Calu3 (cell line): Measurements from ENCODE around the gene ZACN. TPM values are rescaled to one million over a fixed set of nuclear protein-coding genes. Genes with fewer than 3 reads are reported as not detected.

Source experiments
- BruUV-seq: library from RNA; stranded (reverse); fragments of 400-500 nt; replicated peaks from 2 replicates; lab custom pipeline; 2021; lab: Mats Ljungman, UMichigan
- CTCF ChIA-PET: fragments of 300-600 bp; sonication (Branson Sonifier 250); formaldehyde crosslinking; loops from one replicate; lab custom pipeline; 2022; ENCODE audit warnings: antibody characterized with exemption; lab: Charles Lee
- DNase-seq: peaks from one replicate; pipeline ENCODE4 v3.0.0; 2022
- H3K27ac Mint-ChIP-seq: one replicate; pipeline ENCODE4 v1.8.0; 2022; ENCODE audit warnings: mixed read lengths; ENCODE audit not compliant: unreplicated experiment
- H3K27me3 Mint-ChIP-seq: one replicate; pipeline ENCODE4 v1.8.0; 2022; ENCODE audit warnings: mixed read lengths; ENCODE audit not compliant: unreplicated experiment
- H3K36me3 Mint-ChIP-seq: one replicate; pipeline ENCODE4 v1.8.0; 2022; ENCODE audit warnings: mild to moderate bottlenecking, moderate library complexity, mixed read lengths; ENCODE audit not compliant: insufficient read depth, unreplicated experiment
- H3K4me1 Mint-ChIP-seq: one replicate; pipeline ENCODE4 v1.8.0; 2022; ENCODE audit warnings: mild to moderate bottlenecking, low read depth, mixed read lengths; ENCODE audit not compliant: unreplicated experiment
- H3K4me3 Mint-ChIP-seq: one replicate; pipeline ENCODE4 v1.8.0; 2022; ENCODE audit warnings: mild to moderate bottlenecking, low read depth, moderate library complexity, mixed read lengths; ENCODE audit not compliant: unreplicated experiment
- H3K9me3 Mint-ChIP-seq: one replicate; pipeline ENCODE4 v1.8.0; 2022; ENCODE audit warnings: low read depth, mixed read lengths; ENCODE audit not compliant: unreplicated experiment
- intact Hi-C: fragments of 100-400 bp; cut with micrococcal nuclease; formaldehyde crosslinking; loops from one replicate; pipeline ENCODE4 v1.10.0; 2022; ENCODE audit not compliant: unreplicated experiment
- total RNA-seq: library from RNA; stranded (reverse); gene quantifications from 2 replicates; pipeline ENCODE4 v1.2.3, GENCODE V29; 2022
- TF ChIP-seq, protein P1 (sequence below): fragments of 200-600 bp; IDR thresholded peaks from one replicate; pipeline ENCODE4 v1.8.0; 2022; ENCODE audit warnings: antibody characterized with exemption; ENCODE audit not compliant: unreplicated experiment

The ZACN gene
- total RNA-seq, 1 experiment from 2014 or later = 0.17 TPM

DNA sequence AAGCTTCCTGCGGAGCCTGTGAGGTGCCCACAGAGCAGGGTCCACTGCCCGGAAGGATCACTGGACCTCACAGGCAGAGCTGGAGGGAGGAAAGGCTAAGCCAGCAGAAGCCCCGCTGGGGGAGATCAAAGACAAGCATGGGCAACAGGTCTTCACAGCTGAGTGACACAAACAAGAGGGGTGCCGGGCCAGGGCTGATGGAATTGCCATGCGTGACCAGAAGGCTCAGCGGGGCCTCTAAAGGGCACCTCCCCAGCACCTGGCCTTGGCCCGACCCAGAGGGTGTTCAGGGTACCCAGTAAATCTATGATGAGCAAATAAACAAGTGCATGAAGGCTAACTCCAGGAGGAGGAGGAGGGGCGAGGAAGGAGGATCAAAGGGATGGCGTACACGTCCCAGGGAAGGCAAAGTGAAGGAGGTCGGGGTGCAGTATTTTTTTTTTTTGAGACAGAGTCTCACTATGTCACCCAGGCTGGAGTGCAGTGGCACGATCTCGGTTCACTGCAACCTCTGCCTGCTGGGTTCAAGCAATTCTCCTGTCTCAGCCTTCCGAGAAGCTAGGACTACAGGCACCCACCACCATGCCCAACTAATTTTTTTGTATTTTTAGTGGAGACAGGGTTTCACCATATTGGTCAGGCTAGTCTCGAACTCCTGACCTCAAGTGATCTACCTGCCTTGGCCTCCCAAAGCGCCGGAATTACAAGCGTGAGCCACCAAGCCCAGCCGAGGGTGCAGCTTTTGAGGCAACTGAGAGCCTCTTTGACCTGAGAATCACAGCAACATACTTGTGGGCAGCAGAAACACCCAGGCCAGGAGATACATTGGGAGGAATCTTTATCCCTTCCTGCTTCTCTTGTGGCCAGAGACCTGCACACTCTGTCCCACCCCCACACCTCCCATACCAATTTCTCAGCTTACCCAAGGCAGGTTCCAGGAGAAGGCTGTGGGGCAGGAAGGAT lies 40.7 kb downstream of the ZACN start:
- no peak overlapping the region for H3K4me3 Mint-ChIP-seq
- H3K9me3 Mint-ChIP-seq = no peaks in the 10 kb centered on the region
- TF ChIP-seq, protein P1, sequence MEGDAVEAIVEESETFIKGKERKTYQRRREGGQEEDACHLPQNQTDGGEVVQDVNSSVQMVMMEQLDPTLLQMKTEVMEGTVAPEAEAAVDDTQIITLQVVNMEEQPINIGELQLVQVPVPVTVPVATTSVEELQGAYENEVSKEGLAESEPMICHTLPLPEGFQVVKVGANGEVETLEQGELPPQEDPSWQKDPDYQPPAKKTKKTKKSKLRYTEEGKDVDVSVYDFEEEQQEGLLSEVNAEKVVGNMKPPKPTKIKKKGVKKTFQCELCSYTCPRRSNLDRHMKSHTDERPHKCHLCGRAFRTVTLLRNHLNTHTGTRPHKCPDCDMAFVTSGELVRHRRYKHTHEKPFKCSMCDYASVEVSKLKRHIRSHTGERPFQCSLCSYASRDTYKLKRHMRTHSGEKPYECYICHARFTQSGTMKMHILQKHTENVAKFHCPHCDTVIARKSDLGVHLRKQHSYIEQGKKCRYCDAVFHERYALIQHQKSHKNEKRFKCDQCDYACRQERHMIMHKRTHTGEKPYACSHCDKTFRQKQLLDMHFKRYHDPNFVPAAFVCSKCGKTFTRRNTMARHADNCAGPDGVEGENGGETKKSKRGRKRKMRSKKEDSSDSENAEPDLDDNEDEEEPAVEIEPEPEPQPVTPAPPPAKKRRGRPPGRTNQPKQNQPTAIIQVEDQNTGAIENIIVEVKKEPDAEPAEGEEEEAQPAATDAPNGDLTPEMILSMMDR = no peak
- no peak overlapping the region for H3K27ac Mint-ChIP-seq
- no TSS peak for BruUV-seq
- CTCF ChIA-PET = interaction anchor here (0.7 to 5.6 kb wide), 3 partner anchors 11 to 160 kb away, joined by 5 to 36 read pairs (median 10); no protein-coding TSS in a partner anchor
- no peaks in the 10 kb centered on the region for H3K4me1 Mint-ChIP-seq
- no peaks in the 10 kb centered on the region for H3K27me3 Mint-ChIP-seq
- no peak for DNase-seq
- H3K36me3 Mint-ChIP-seq = no peaks in the 10 kb centered on the region
- intact Hi-C loops = loop anchor here (2.0 kb wide), 1 partner anchor 63 kb away; no protein-coding TSS in a partner anchor

DNA sequence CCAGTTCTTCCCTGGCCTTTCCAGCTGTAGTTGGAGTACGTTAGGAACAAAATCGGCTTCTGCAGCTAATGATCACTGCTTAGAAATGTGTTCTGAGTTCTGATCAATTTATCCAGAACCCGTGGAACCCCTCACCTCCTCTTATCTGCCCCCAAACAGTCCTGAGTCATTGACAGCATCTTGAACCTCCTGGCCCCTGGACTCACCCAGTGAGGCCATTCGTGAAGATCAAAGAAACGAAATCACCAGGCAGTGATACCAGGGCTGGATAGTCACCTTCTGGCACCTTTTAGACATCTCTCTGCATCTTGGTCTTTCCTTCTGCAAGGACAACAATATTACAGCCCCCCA lies 41.7 kb downstream of the ZACN start:
- no peaks in the 10 kb centered on the region for H3K4me1 Mint-ChIP-seq
- TF ChIP-seq, protein P1 = no peak
- H3K27me3 Mint-ChIP-seq = no peaks in the 10 kb centered on the region
- H3K27ac Mint-ChIP-seq = no peak overlapping the region
- no peak for DNase-seq
- H3K36me3 Mint-ChIP-seq = no peaks in the 10 kb centered on the region
- no peaks in the 10 kb centered on the region for H3K9me3 Mint-ChIP-seq
- BruUV-seq = no TSS peak
- no peak overlapping the region for H3K4me3 Mint-ChIP-seq
- CTCF ChIA-PET = interaction anchor here (1.3 to 5.6 kb wide), 3 partner anchors 61 to 159 kb away, joined by 9 to 36 read pairs (median 10); no protein-coding TSS in a partner anchor
- intact Hi-C loops = loop anchor here (2.0 kb wide), 1 partner anchor 62 kb away; no protein-coding TSS in a partner anchor

DNA sequence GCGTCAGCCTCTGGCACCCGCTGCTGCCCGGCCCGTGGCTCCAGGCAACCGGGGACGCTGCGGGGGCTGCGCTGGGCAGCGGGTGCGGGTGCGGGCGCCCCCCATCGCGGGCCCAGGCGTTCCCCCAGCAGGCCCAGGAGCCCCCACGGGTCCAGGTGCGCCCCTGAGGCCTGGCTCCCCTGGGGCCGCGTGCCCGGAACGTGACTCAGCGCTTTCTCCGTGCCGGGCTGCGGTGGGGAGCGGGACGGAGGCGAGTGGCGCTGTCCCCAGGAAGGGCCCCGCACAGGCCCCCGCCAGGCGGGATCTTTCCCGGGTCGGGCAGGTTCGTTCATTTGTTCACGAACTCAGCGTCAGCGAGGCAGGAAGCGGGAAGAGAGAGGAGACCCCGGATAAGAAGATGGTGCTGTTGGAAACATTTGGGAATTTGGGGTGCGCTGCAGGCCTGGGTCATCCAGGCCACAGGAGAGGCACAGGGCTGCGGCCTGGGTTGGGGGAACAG lies 43.0 kb downstream of the ZACN start:
- CTCF ChIA-PET = interaction anchor here (0.7 to 5.6 kb wide), 9 partner anchors 11 to 685 kb away, joined by 3 to 36 read pairs (median 4); no protein-coding TSS in a partner anchor
- H3K9me3 Mint-ChIP-seq = no peaks in the 10 kb centered on the region
- no peak overlapping the region for H3K27ac Mint-ChIP-seq
- H3K4me1 Mint-ChIP-seq = no peaks in the 10 kb centered on the region
- TF ChIP-seq, protein P1 = no peak
- no peak for DNase-seq
- intact Hi-C loops = loop anchor here (2.0 kb wide), 2 partner anchors 61 to 157 kb away; no protein-coding TSS in a partner anchor
- no peaks in the 10 kb centered on the region for H3K27me3 Mint-ChIP-seq
- H3K4me3 Mint-ChIP-seq = no peak overlapping the region
- no peaks in the 10 kb centered on the region for H3K36me3 Mint-ChIP-seq
- BruUV-seq = no TSS peak

DNA sequence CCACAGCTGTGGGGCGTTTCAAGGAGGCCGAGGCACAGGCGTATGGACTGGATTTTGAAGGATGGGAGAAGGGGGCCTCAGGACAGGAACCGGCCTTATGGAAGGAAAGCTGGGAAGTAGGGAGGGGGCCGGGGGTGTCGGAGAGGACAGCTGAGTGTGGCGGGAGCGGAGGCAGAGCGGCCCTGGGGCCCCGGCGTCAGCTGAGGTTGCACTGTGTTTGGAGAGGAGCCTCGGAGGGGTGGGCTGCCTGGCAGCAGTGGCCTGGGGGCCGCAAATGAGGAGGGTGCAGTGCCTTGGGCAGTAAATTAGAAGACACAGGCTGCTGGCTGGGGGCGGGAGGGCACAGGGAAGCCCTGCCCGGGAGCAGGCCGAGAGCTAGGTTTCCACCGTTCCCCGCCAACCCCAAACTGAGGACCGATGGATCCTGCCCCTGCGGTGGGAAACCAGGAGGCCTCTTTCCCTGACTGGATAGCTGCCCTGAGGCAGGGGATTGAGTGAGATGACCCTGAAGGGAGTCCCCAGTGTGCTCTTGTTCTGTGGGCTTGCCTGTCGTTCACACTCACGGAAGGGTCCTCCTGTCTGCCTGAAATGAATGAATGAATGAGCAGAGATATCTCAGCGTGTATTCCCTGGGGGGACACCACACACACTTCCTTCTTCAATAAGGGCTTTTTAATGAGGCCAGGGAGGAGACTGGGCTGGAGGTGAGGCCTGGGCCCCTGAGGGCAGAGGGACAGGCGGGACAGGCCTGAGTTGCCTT lies 43.6 kb downstream of the ZACN start:
- Mint-ChIP-seq H3K4me3 (no peak overlapping the region), H3K4me1 (no peaks in the 10 kb centered on the region), H3K27me3 (no peaks in the 10 kb centered on the region), H3K27ac (no peak overlapping the region), H3K36me3 (no peaks in the 10 kb centered on the region), H3K9me3 (no peaks in the 10 kb centered on the region)
- no peak for DNase-seq
- TF ChIP-seq, protein P1 = no peak
- BruUV-seq = no TSS peak
- CTCF ChIA-PET = interaction anchor here (0.6 to 5.6 kb wide), 6 partner anchors 10 to 164 kb away, joined by 3 to 36 read pairs (median 6); no protein-coding TSS in a partner anchor
- intact Hi-C loops = loop anchor here (2.0 kb wide), 1 partner anchor 156 kb away; no protein-coding TSS in a partner anchor
